Mesendoderm (in vitro differentiated cells): ENCODE data around the gene FSIP1.

Experiments used
- DNase-seq: peaks from one replicate; pipeline ENCODE4 v3.0.0; 2013
- H2AK5ac ChIP-seq: 2 replicates; pipeline ENCODE4 v1.6.1; 2013; ENCODE audit warnings: low read length, inconsistent platforms
- H2BK120ac ChIP-seq: 2 replicates; pipeline ENCODE4 v1.6.1; 2013; ENCODE audit warnings: low read depth, mild to moderate bottlenecking, low read length, moderate library complexity, mixed read lengths
- H2BK15ac ChIP-seq: replicated peaks from 2 replicates; pipeline ENCODE4 v1.6.1; 2013; ENCODE audit warnings: low read depth, mild to moderate bottlenecking, moderate library complexity
- H2BK5ac ChIP-seq: 2 replicates; pipeline ENCODE4 v1.6.1; 2013; ENCODE audit warnings: low read length, inconsistent platforms
- H3K18ac ChIP-seq: 2 replicates; pipeline ENCODE4 v1.6.1; 2013; ENCODE audit warnings: mild to moderate bottlenecking, low read length, mixed read lengths
- H3K23ac ChIP-seq: one replicate; pipeline ENCODE4 v1.6.1; 2013; ENCODE audit warnings: low read length
- H3K27ac ChIP-seq: 2 replicates; pipeline ENCODE4 v1.5.1; 2013; ENCODE audit warnings: low read depth, mild to moderate bottlenecking, inconsistent platforms, low read length, moderate library complexity
- H3K27me3 ChIP-seq: 2 replicates; pipeline ENCODE4 v1.6.1; 2013; ENCODE audit warnings: low read length, control low read depth, mild to moderate bottlenecking, inconsistent platforms; ENCODE audit not compliant: insufficient read depth, poor library complexity
- H3K36me3 ChIP-seq: 2 replicates; pipeline ENCODE4 v1.6.1; 2013; ENCODE audit warnings: low read length, inconsistent platforms; ENCODE audit not compliant: control insufficient read depth, insufficient read depth
- H3K4ac ChIP-seq: one replicate; pipeline ENCODE4 v1.6.1; 2013; ENCODE audit warnings: low read depth, mild to moderate bottlenecking, low read length, moderate library complexity
- H3K4me1 ChIP-seq: 2 replicates; pipeline ENCODE4 v1.6.1; 2013; ENCODE audit warnings: low read depth, low read length, inconsistent platforms; ENCODE audit not compliant: control insufficient read depth
- H3K4me2 ChIP-seq: 2 replicates; pipeline ENCODE4 v1.6.1; 2013; ENCODE audit warnings: low read length
- H3K4me3 ChIP-seq: 2 replicates; pipeline ENCODE4 v1.5.1; 2013; ENCODE audit warnings: mild to moderate bottlenecking, low read length
- H3K56ac ChIP-seq: one replicate; pipeline ENCODE4 v1.6.1; 2013; ENCODE audit warnings: low read length
- H3K79me1 ChIP-seq: 2 replicates; pipeline ENCODE4 v1.6.1; 2013; ENCODE audit warnings: low read length, inconsistent platforms
- H3K79me2 ChIP-seq: 2 replicates; pipeline ENCODE4 v1.6.1; 2013; ENCODE audit warnings: mild to moderate bottlenecking, low read length; ENCODE audit not compliant: control insufficient read depth, insufficient read depth
- H3K9ac ChIP-seq: 2 replicates; pipeline ENCODE4 v1.6.1; 2013; ENCODE audit warnings: low read length, inconsistent platforms
- H4K5ac ChIP-seq: one replicate; pipeline ENCODE4 v1.6.1; 2013; ENCODE audit warnings: low read length
- H4K8ac ChIP-seq: one replicate; pipeline ENCODE4 v1.6.1; 2013; ENCODE audit warnings: low read depth, mild to moderate bottlenecking, control low read depth, low read length, moderate library complexity
- WGBS: extraction: QIAGEN DNeasy Blood & Tissue Kit; methylation state at CpG from one replicate; pipeline ENCODE4 v1.1.7; 2013; ENCODE audit warnings: low lambda C conversion rate, missing lambda C conversion rate; ENCODE audit not compliant: insufficient coverage; ENCODE audit errors: extremely low coverage; 5-methylcytosine and 5-hydroxymethylcytosine counted together

Gene FSIP1

DNA sequence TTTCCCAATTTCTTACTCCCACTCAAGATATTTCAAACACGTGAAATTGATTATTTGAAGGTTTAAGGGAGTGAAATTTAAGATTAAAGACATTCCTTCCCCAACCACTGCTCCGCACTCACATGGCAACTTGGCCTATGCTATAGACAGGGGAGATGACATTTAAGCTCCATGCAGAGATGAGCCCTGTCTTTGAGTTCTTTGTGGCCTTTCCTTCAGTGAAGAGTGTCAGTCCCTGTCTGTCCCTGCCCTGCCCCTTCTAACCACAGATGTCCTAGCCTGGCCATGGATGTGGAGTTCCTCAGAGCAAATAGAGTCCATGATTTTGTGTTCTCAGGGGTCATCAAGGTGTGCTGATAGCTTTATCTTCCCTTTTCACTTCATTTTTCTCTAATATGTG, 231.2 kb downstream of the FSIP1 start:
- Histone ChIP-seq H3K79me1 (no peaks in the 10 kb centered on the region), H2BK5ac (no peak overlapping the region), H2BK15ac (no peak overlapping the region), H3K18ac (no peak overlapping the region), H4K8ac (no peak overlapping the region), H3K4me1 (no peaks in the 10 kb centered on the region), H4K5ac (no peak overlapping the region), H3K4me2 (no peak overlapping the region), H3K9ac (no peak overlapping the region), H2BK120ac (no peak overlapping the region), H3K79me2 (no peaks in the 10 kb centered on the region), H3K56ac (no peak overlapping the region), H3K27me3 (no peaks in the 10 kb centered on the region), H3K23ac (no peak overlapping the region), H3K4ac (no peak overlapping the region), H3K4me3 (no peak overlapping the region), H2AK5ac (no peak overlapping the region), H3K36me3 (no peaks in the 10 kb centered on the region), H3K27ac (no peak overlapping the region)
- no CpG with 5 or more reads among the region's 2 CpGs for WGBS
- DNase-seq: no peak
